ENCODE data around the gene SLC6A6. TPM values are rescaled to one million over a fixed set of nuclear protein-coding genes. Genes with fewer than 3 reads are reported as not detected.

The SLC6A6 gene
- total and polyA plus RNA-seq, 2 experiments from 2014 or later, result 27.5 to 150 TPM

DNA sequence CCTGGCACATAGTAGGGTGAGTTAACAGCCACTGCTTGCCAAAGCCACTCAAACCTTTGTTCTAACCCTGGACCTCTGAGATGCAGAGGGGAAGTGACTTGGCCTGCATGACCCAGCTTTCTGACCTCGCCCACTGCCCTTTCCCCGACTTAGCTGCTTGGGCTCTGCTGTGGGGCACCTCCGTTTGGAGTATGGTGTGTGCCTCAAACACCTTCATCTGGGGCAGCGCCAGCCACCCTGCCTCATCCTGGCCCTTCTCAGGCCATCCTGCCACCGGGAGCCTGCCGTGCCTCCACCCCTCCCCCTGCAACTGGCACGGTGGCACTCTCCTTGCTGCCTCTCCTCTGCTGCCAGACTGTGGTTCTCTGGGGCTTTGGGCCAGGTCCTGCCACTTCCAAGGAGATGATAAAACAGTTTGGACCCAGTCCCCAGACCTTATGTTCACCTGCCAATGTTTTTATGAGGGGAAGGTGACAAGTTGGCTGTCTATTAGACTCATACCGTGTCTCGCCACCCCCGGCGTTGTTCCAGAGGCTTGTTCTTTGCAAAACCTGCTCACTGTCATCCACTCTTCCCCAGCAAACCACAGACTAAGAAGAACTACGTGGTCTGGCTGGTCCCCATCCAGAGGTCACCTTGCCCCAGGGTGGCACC, 32.2 kb downstream of the SLC6A6 start:
- Histone ChIP-seq H3K36me3 (ENCODE audit: insufficient read depth) (no peaks in the 10 kb centered on the region), H3K79me2 (replicated peaks; ENCODE audit: insufficient read depth) (peaks cover 78% of the 10 kb centered on the region), H3F3A (replicated peaks; ENCODE audit: low read depth) (no peaks in the 10 kb centered on the region), H3K27me3 (ENCODE audit: insufficient read depth) (no peaks in the 10 kb centered on the region), H3K9me2 (ENCODE audit: insufficient read depth) (no peaks in the 10 kb centered on the region), H4K20me1 (replicated peaks; ENCODE audit: insufficient read depth) (peaks cover 40% of the 10 kb centered on the region), H2AFZ (no peak overlapping the region), H3K27ac (ENCODE audit: low read depth) (no peak overlapping the region), H3K4me3 (no peak overlapping the region), H3K4me2 (no peak overlapping the region), H3K4me1 (ENCODE audit: insufficient read depth) (peaks cover 7% of the 10 kb centered on the region; the same call in 1 of the 2 replicates)
- peaks cover 3% of the 10 kb centered on the region; the same call in 1 of the 3 replicates for H3K36me3 Mint-ChIP-seq (ENCODE audit: low read depth)
- DNase-seq (ENCODE audit: low spot score), result no peak
- H3K4me3 Mint-ChIP-seq, result no peak overlapping the region; the same call in 2 of the 3 replicates
- TF ChIP-seq EZH2 (IDR thresholded peaks at IDR 0.05; ENCODE audit: low read depth, unreplicated experiment) (no peak), ZNF331 (CRISPR knock-in tag; IDR thresholded peaks at IDR 0.05; ENCODE audit: low read depth) (no peak), EZH2phosphoT487 (IDR thresholded peaks at IDR 0.05; ENCODE audit: unreplicated experiment) (no peak), ZNF114 (CRISPR knock-in tag; IDR thresholded peaks at IDR 0.05) (no peak), NANOG (IDR thresholded peaks at IDR 0.05; ENCODE audit: borderline replicate concordance) (no peak), JUNB (IDR thresholded peaks at IDR 0.05; ENCODE audit: unreplicated experiment) (no peak), POLR2AphosphoS5 (IDR thresholded peaks at IDR 0.05; ENCODE audit: low read depth) (no peak), CREB1 (CRISPR knock-in tag; IDR thresholded peaks at IDR 0.05; ENCODE audit: low read depth) (no peak), STAT1 (IDR thresholded peaks at IDR 0.05; ENCODE audit: unreplicated experiment) (no peak)
- TF ChIP-seq, protein P1, sequence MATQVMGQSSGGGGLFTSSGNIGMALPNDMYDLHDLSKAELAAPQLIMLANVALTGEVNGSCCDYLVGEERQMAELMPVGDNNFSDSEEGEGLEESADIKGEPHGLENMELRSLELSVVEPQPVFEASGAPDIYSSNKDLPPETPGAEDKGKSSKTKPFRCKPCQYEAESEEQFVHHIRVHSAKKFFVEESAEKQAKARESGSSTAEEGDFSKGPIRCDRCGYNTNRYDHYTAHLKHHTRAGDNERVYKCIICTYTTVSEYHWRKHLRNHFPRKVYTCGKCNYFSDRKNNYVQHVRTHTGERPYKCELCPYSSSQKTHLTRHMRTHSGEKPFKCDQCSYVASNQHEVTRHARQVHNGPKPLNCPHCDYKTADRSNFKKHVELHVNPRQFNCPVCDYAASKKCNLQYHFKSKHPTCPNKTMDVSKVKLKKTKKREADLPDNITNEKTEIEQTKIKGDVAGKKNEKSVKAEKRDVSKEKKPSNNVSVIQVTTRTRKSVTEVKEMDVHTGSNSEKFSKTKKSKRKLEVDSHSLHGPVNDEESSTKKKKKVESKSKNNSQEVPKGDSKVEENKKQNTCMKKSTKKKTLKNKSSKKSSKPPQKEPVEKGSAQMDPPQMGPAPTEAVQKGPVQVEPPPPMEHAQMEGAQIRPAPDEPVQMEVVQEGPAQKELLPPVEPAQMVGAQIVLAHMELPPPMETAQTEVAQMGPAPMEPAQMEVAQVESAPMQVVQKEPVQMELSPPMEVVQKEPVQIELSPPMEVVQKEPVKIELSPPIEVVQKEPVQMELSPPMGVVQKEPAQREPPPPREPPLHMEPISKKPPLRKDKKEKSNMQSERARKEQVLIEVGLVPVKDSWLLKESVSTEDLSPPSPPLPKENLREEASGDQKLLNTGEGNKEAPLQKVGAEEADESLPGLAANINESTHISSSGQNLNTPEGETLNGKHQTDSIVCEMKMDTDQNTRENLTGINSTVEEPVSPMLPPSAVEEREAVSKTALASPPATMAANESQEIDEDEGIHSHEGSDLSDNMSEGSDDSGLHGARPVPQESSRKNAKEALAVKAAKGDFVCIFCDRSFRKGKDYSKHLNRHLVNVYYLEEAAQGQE (IDR thresholded peaks at IDR 0.05; ENCODE audit: unreplicated experiment), result no peak
- TF ChIP-seq, protein P2, sequence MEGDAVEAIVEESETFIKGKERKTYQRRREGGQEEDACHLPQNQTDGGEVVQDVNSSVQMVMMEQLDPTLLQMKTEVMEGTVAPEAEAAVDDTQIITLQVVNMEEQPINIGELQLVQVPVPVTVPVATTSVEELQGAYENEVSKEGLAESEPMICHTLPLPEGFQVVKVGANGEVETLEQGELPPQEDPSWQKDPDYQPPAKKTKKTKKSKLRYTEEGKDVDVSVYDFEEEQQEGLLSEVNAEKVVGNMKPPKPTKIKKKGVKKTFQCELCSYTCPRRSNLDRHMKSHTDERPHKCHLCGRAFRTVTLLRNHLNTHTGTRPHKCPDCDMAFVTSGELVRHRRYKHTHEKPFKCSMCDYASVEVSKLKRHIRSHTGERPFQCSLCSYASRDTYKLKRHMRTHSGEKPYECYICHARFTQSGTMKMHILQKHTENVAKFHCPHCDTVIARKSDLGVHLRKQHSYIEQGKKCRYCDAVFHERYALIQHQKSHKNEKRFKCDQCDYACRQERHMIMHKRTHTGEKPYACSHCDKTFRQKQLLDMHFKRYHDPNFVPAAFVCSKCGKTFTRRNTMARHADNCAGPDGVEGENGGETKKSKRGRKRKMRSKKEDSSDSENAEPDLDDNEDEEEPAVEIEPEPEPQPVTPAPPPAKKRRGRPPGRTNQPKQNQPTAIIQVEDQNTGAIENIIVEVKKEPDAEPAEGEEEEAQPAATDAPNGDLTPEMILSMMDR (conservative IDR thresholded peaks at IDR 0.05; ENCODE audit: low read depth in 2 of 2), result no peak
- TF ChIP-seq, protein P3, sequence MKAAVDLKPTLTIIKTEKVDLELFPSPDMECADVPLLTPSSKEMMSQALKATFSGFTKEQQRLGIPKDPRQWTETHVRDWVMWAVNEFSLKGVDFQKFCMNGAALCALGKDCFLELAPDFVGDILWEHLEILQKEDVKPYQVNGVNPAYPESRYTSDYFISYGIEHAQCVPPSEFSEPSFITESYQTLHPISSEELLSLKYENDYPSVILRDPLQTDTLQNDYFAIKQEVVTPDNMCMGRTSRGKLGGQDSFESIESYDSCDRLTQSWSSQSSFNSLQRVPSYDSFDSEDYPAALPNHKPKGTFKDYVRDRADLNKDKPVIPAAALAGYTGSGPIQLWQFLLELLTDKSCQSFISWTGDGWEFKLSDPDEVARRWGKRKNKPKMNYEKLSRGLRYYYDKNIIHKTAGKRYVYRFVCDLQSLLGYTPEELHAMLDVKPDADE (IDR thresholded peaks at IDR 0.05), result no peak
- TF ChIP-seq, protein P4, sequence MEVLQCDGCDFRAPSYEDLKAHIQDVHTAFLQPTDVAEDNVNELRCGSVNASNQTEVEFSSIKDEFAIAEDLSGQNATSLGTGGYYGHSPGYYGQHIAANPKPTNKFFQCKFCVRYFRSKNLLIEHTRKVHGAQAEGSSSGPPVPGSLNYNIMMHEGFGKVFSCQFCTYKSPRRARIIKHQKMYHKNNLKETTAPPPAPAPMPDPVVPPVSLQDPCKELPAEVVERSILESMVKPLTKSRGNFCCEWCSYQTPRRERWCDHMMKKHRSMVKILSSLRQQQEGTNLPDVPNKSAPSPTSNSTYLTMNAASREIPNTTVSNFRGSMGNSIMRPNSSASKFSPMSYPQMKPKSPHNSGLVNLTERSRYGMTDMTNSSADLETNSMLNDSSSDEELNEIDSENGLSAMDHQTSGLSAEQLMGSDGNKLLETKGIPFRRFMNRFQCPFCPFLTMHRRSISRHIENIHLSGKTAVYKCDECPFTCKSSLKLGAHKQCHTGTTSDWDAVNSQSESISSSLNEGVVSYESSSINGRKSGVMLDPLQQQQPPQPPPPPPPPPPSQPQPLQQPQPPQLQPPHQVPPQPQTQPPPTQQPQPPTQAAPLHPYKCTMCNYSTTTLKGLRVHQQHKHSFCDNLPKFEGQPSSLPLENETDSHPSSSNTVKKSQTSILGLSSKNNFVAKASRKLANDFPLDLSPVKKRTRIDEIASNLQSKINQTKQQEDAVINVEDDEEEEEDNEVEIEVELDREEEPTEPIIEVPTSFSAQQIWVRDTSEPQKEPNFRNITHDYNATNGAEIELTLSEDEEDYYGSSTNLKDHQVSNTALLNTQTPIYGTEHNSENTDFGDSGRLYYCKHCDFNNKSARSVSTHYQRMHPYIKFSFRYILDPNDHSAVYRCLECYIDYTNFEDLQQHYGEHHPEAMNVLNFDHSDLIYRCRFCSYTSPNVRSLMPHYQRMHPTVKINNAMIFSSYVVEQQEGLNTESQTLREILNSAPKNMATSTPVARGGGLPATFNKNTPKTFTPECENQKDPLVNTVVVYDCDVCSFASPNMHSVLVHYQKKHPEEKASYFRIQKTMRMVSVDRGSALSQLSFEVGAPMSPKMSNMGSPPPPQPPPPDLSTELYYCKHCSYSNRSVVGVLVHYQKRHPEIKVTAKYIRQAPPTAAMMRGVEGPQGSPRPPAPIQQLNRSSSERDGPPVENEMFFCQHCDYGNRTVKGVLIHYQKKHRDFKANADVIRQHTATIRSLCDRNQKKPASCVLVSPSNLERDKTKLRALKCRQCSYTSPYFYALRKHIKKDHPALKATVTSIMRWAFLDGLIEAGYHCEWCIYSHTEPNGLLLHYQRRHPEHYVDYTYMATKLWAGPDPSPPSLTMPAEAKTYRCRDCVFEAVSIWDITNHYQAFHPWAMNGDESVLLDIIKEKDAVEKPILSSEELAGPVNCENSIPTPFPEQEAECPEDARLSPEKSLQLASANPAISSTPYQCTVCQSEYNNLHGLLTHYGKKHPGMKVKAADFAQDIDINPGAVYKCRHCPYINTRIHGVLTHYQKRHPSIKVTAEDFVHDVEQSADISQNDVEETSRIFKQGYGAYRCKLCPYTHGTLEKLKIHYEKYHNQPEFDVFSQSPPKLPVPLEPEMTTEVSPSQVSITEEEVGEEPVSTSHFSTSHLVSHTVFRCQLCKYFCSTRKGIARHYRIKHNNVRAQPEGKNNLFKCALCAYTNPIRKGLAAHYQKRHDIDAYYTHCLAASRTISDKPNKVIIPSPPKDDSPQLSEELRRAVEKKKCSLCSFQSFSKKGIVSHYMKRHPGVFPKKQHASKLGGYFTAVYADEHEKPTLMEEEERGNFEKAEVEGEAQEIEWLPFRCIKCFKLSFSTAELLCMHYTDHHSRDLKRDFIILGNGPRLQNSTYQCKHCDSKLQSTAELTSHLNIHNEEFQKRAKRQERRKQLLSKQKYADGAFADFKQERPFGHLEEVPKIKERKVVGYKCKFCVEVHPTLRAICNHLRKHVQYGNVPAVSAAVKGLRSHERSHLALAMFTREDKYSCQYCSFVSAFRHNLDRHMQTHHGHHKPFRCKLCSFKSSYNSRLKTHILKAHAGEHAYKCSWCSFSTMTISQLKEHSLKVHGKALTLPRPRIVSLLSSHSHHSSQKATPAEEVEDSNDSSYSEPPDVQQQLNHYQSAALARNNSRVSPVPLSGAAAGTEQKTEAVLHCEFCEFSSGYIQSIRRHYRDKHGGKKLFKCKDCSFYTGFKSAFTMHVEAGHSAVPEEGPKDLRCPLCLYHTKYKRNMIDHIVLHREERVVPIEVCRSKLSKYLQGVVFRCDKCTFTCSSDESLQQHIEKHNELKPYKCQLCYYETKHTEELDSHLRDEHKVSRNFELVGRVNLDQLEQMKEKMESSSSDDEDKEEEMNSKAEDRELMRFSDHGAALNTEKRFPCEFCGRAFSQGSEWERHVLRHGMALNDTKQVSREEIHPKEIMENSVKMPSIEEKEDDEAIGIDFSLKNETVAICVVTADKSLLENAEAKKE (CRISPR knock-in tag; IDR thresholded peaks at IDR 0.05), result no peak
- H3K9me3 Mint-ChIP-seq, result no peaks in the 10 kb centered on the region; the same call in 2 of the 3 replicates
- H3K4me1 Mint-ChIP-seq, result peaks cover 33% of the 10 kb centered on the region
- ATAC-seq, result no peak
- H3K27me3 Mint-ChIP-seq (ENCODE audit: insufficient read depth, low read depth, poor library complexity), result peaks cover 3% of the 10 kb centered on the region
- no peak overlapping the region; the same call in 1 of the 2 replicates for H3K27ac Mint-ChIP-seq

Measured in GM23338 (cell line).